CD4-positive, alpha-beta memory T cell (primary cell): ENCODE data around the gene USP5. TPM values are rescaled to one million over a fixed set of nuclear protein-coding genes. Genes with fewer than 3 reads are reported as not detected.
"Not testable (repeated sequence)": the region's sequence is repeated elsewhere in the genome, so short reads cannot be mapped to it uniquely, and the experiment has no call there.

Experiments
- CTCF ChIA-PET: fragments of 350-600 bp; sonication (Branson Sonifier 250); formaldehyde crosslinking; loops from one replicate; lab custom pipeline; 2021; ENCODE audit warnings: inconsistent platforms; ENCODE audit not compliant: partially characterized antibody; lab: Charles Lee
- POLR2A ChIA-PET: fragments of 350-600 bp; sonication (Branson Sonifier 250); formaldehyde crosslinking; loops from one replicate; lab custom pipeline; 2021; ENCODE audit not compliant: partially characterized antibody; lab: Charles Lee
- DNase-seq, 5 donors: peaks; one replicate each; pipeline versions ENCODE4 v3.0.0 to v3.0.0-alpha.2; 2020 to 2022; ENCODE audit warnings: mixed read lengths in 1 of 5
- H3K27ac ChIP-seq: one replicate; pipeline ENCODE4 v1.7.0; 2013; ENCODE audit warnings: low read depth, low read length
- H3K27me3 ChIP-seq: 2 replicates; pipeline ENCODE4 v1.7.0; 2013; ENCODE audit warnings: mild to moderate bottlenecking, low read length, moderate library complexity; ENCODE audit not compliant: insufficient read depth
- H3K36me3 ChIP-seq: 2 replicates; pipeline ENCODE4 v1.7.0; 2013; ENCODE audit warnings: mild to moderate bottlenecking, low read length, moderate library complexity; ENCODE audit not compliant: insufficient read depth
- H3K4me1 ChIP-seq: 2 replicates; pipeline ENCODE4 v1.7.0; 2013; ENCODE audit warnings: mild to moderate bottlenecking, low read length, moderate library complexity; ENCODE audit not compliant: insufficient read depth
- H3K4me3 ChIP-seq, 2 donors: one replicate each; pipeline ENCODE4 v1.7.0; 2013; ENCODE audit warnings: low read length in 2 of 2, mild to moderate bottlenecking in 1 of 2
- H3K9me3 ChIP-seq, 2 donors: one replicate each; pipeline ENCODE4 v1.7.0; 2013; ENCODE audit warnings: low read length in 2 of 2, control low read depth in 1 of 2; ENCODE audit not compliant: control insufficient read depth in 1 of 2
- H3K27ac Mint-ChIP-seq, 7 donors: one replicate each; pipeline ENCODE4 v1.8.0; 2020 to 2021; ENCODE audit warnings: mixed read lengths in 7 of 7, mild to moderate bottlenecking in 6 of 7, inconsistent platforms in 3 of 7, moderate library complexity in 3 of 7
- H3K27me3 Mint-ChIP-seq, 2 donors: one replicate each; pipeline ENCODE4 v1.8.0; 2020 to 2021; ENCODE audit warnings: mixed read lengths in 2 of 2
- H3K36me3 Mint-ChIP-seq, 2 donors: one replicate each; pipeline ENCODE4 v1.8.0; 2020 to 2021; ENCODE audit warnings: mixed read lengths in 2 of 2, inconsistent platforms in 1 of 2, mild to moderate bottlenecking in 1 of 2
- H3K4me1 Mint-ChIP-seq, 4 donors: one replicate each; pipeline ENCODE4 v1.8.0; 2020 to 2021; ENCODE audit warnings: mixed read lengths in 4 of 4, mild to moderate bottlenecking in 1 of 4
- H3K4me3 Mint-ChIP-seq, 8 donors: one replicate each; pipeline ENCODE4 v1.8.0; 2020 to 2021; ENCODE audit warnings: mixed read lengths in 8 of 8, mild to moderate bottlenecking in 7 of 8, moderate library complexity in 6 of 8, inconsistent platforms in 3 of 8
- H3K9me3 Mint-ChIP-seq, 8 donors: one replicate each; pipeline ENCODE4 v1.8.0; 2020 to 2021; ENCODE audit warnings: mixed read lengths in 8 of 8, mild to moderate bottlenecking in 5 of 8, inconsistent platforms in 3 of 8, moderate library complexity in 1 of 8
- intact Hi-C: fragments of 100-400 bp; cut with micrococcal nuclease; formaldehyde crosslinking; loops from one replicate; pipeline ENCODE4 v1.15.1; 2023
- polyA plus RNA-seq, 2 donors: library from polyadenylated mRNA; unstranded; fragments of 300-500 nt; fragmentation: Illumina TruSeq; gene quantifications; one replicate each; pipeline ENCODE4 v1.2.3, GENCODE V29; 2021
- total RNA-seq, 2 experiments: library from RNA; stranded (reverse); gene quantifications; one replicate each; pipeline ENCODE4 v1.2.3, GENCODE V29; 2021

USP5 gene
- total and polyA plus RNA-seq, 4 experiments from 2014 or later: 53.9 to 73.0 (median 67.2) TPM

DNA sequence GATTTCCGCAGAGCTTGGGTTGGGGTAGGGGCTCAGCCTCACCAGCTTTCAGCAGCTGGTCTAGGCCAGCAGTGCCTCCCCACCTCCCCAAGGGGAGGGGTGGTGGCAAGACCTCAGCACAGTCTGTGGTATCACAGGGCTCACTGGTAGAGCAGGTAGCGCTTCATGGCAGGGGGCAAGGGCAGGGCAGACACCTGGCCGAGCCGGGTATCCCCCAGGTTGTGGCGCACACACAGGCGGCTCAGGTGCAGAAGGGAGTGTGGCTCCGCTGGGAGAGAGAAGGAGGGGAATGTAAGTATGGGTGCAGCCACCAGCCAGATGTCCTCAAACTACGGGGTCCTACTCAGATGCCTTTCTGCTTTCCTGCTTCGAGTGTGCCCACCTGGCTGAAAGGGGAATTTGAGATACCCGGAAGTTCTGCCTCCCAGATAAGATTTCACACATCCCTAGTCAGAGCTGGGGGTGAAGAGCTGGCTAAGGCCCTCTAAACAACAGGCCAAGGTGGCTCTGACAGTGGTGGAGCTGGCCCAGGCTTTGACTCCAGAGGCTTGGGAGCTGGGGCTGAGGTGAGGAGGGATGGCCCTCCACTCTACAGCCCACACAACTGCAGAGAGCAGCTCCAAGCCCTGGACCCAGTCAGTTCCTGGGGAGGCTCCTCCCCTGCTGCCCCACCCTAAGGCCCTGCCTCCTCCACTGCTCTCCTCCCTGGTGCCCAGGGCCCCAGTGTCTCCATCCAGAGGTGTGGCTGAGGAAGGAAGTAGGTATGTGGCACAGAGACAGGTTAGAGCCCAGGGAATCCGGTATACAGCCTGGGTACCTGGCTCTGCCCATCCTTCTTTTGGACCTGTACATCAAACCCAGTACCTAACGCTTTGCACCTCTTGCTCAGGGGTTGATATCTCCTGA, 19.4 kb downstream of the USP5 start:
- Histone ChIP-seq H3K4me3 (peak overlapping the region; percentile 58 to 99), H3K4me1 (peaks cover 56% of the 10 kb centered on the region), H3K9me3 (no peaks in the 10 kb centered on the region), H3K36me3 (peaks cover 17% of the 10 kb centered on the region), H3K27ac (peak overlapping the region; percentile 87), H3K27me3 (no peaks in the 10 kb centered on the region)
- peak overlapping the region; percentile 83 to 96 (median 92) for H3K27ac Mint-ChIP-seq
- CTCF ChIA-PET: interaction anchor here (0.7 to 9.2 kb wide), 31 partner anchors 8 to 252 kb away, joined by 3 to 151 read pairs (median 7); partner anchors contain the start of genes C12orf57, C1RL, CDCA3 and LRRC23
- intact Hi-C loops: no loop called here
- DNase-seq: peak in 2 of 5 donors; percentile 21 to 26
- POLR2A ChIA-PET: interaction anchor here (0.7 to 11.0 kb wide), 19 partner anchors 10 to 237 kb away, joined by 3 to 270 read pairs (median 28); partner anchors contain the start of genes C12orf57, C1RL, CDCA3 and COPS7A
- no peaks in the 10 kb centered on the region for H3K27me3 Mint-ChIP-seq
- H3K4me3 Mint-ChIP-seq: peak overlapping the region; percentile 90 to 93 (median 92)
- peaks cover 38 to 81% (median 58%) of the 10 kb centered on the region in 4 donors for H3K4me1 Mint-ChIP-seq
- H3K9me3 Mint-ChIP-seq: no peaks in the 10 kb centered on the region
- peaks cover 7 to 55% of the 10 kb centered on the region in 2 donors for H3K36me3 Mint-ChIP-seq

DNA sequence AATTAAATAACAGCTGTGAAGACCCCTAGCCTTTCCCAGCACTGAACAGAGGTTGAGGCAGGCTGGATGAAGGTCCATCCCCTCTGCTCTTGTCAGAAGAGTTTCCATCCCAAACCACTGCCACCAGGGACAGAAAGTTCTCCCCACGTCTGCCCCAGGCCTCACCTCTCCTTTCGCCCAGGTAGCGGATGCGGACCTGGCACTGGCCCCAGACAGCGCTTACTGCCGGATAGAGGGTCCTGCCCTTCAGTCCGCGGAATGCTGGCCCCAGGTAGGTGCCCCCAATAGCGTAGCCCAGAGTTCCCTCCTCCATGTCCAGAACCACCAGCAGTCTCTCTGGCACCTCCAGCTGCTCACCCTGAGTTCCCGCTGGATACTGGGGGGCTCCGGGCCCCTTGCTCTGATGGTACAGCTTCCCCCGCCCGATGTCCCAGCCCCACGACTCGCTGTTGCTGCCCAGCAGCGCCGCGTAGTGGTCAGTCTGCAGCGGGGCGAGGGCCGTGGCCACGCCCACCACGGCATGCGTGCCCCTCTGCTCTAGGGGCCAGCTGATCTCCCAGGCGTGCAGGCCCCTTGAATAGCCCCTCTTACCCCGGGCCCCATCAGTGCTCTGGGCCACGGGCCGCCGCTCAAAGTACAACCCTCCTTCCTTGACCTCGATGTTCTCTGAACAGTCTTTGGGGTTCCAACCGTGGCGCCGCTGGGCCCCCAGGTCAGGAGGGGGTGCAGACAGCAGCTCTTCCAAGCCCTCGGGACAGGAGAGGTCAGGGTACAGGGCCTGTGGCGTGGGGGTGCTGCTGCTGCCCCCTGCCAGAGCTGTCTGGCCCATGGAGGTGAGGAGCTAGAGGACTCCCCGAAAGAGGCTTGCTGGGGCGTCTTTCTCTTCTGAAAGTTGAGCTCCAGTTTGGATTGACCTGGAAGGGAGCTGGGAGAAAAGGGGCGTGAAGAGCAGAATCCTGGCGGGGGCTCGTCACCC, 20.4 kb downstream of the USP5 start:
- Mint-ChIP-seq H3K36me3 (peaks cover 7 to 48% of the 10 kb centered on the region in 2 donors), H3K4me1 (peaks cover 36 to 72% (median 52%) of the 10 kb centered on the region in 4 donors), H3K9me3 (no peaks in the 10 kb centered on the region), H3K4me3 (peak overlapping the region; percentile 90 to 93 (median 92)), H3K27ac (peak overlapping the region; percentile 89 to 96 (median 93)), H3K27me3 (no peaks in the 10 kb centered on the region)
- H3K4me1 ChIP-seq: peaks cover 49% of the 10 kb centered on the region
- H3K27me3 ChIP-seq: no peaks in the 10 kb centered on the region
- H3K27ac ChIP-seq: peak overlapping the region; percentile 87
- POLR2A ChIA-PET: interaction anchor here (0.6 to 11.0 kb wide), 46 partner anchors 8 to 317 kb away, joined by 3 to 270 read pairs (median 4); partner anchors contain the start of genes C12orf57, C1RL, CD4 and CDCA3
- intact Hi-C loops: loop anchor here (1.0 kb wide), 7 partner anchors 19 to 236 kb away; partner anchors contain the start of genes EMG1, ENO2, LRRC23 and MLF2
- CTCF ChIA-PET: interaction anchor here (0.6 to 9.2 kb wide), 63 partner anchors 8 to 767 kb away, joined by 3 to 151 read pairs (median 4); partner anchors contain the start of genes C12orf57, C1RL, CDCA3 and ENO2
- H3K4me3 ChIP-seq: peak overlapping the region; percentile 93 to 99
- no peaks in the 10 kb centered on the region for H3K9me3 ChIP-seq
- peaks cover 17% of the 10 kb centered on the region for H3K36me3 ChIP-seq
- DNase-seq: peak; percentile 79 to 86 (median 80)

DNA sequence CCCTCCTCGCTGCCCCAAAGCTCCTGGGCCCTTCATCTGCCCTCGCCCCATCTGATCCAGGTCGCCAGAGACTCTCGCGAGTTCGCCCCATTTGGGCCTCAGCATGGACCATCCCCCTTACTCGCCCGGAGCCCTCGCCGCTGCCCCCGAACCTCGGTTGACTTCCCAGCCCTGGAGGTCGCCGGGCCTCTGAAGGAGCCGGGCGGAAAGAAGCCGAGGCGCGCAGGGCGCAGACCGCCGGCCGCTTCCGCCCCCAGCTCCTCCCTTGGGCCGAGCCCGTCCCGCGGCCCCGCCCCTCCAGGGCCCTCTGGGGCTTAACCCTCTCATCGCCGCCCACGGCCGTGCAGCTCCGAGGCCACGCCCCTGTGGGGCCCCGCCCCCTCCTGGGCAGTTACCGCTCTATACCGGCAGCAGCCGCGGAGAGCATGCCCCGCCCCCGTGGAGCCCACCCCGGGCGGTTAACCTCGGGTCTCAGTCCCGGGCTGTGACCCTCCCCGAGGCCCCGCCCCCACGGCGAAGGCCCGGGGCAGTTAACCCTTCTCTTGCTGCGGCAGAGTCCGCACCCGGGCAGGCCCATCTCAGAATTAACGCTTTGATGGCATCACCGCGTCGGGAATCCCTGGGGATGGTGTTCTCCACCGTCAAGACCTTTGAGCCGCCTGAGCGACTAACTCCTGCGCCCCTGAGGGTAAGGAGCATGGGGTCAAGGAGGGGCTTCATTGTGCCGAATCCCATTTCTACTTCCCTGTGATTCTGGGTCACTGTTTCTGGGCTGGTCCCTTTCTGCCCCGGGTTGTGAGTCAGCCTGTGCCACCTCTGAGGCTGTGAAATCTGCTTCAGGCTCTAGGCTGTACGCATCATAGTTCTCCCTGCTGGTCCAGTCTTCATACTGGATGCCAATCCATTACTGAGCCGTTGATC, 21.4 kb downstream of the USP5 start, which contains the start of gene SPSB2:
Gene SPSB2, minus strand, starts transcription at position 210 of the 921 bp plus-strand sequence. CDS start 402 bp downstream, outside the sequence.
- H3K4me1 ChIP-seq: peaks cover 45% of the 10 kb centered on the region
- Mint-ChIP-seq H3K9me3 (no peaks in the 10 kb centered on the region), H3K4me1 (peaks cover 32 to 66% (median 49%) of the 10 kb centered on the region in 4 donors), H3K27ac (peak within 1 kb of the TSS; percentile 90 to 96 (median 93)), H3K27me3 (no peaks in the 10 kb centered on the region), H3K36me3 (peaks cover 7 to 44% of the 10 kb centered on the region in 2 donors), H3K4me3 (peak within 1 kb of the TSS; percentile 90 to 93 (median 92))
- peak within 1 kb of the TSS; percentile 93 to 99 for H3K4me3 ChIP-seq
- POLR2A ChIA-PET: interaction anchor here (0.6 to 11.0 kb wide), 46 partner anchors 9 to 316 kb away, joined by 3 to 270 read pairs (median 4); partner anchors contain the start of genes C12orf57, C1RL, CD4 and CDCA3
- DNase-seq: peak; percentile 97 to 98 (median 98)
- H3K27me3 ChIP-seq: no peaks in the 10 kb centered on the region
- CTCF ChIA-PET: interaction anchor here (0.6 to 9.2 kb wide), 56 partner anchors 9 to 766 kb away, joined by 3 to 151 read pairs (median 5); partner anchors contain the start of genes C12orf57, C1RL, CDCA3 and ENO2
- no peaks in the 10 kb centered on the region for H3K9me3 ChIP-seq
- H3K27ac ChIP-seq: peak within 1 kb of the TSS; percentile 87
- peaks cover 17% of the 10 kb centered on the region for H3K36me3 ChIP-seq
- intact Hi-C loops: loop anchor here (1.0 kb wide), 5 partner anchors 18 to 97 kb away; partner anchors contain the start of genes EMG1, ENO2, LRRC23 and PHB2

- H3K27me3 Mint-ChIP-seq, intact Hi-C loops, H3K9me3 Mint-ChIP-seq, H3K27me3 ChIP-seq, H3K9me3 ChIP-seq, DNase-seq: not testable (repeated sequence)
- ChIA-PET POLR2A (interaction anchor here (0.6 to 11.0 kb wide), 9 partner anchors 9 to 185 kb away, joined by 3 to 270 read pairs (median 33); partner anchors contain the start of genes C12orf57, CDCA3, ENO2 and RNU7-1), CTCF (interaction anchor here (1.1 to 9.2 kb wide), 7 partner anchors 17 to 237 kb away, joined by 3 to 151 read pairs (median 32); partner anchors contain the start of genes C12orf57, C1RL, LPCAT3 and P3H3)
- peak overlapping the region; percentile 75 to 96 (median 89) for H3K27ac Mint-ChIP-seq
- peaks cover 7 to 38% of the 10 kb centered on the region in 2 donors for H3K36me3 Mint-ChIP-seq
- Histone ChIP-seq H3K27ac (peak overlapping the region; percentile 87), H3K36me3 (peaks cover 17% of the 10 kb centered on the region), H3K4me3 (peak overlapping the region; percentile 76 to 99), H3K4me1 (peaks cover 39% of the 10 kb centered on the region)
- H3K4me3 Mint-ChIP-seq: peak overlapping the region; percentile 89 to 93 (median 92)
- H3K4me1 Mint-ChIP-seq: peaks cover 27 to 60% (median 42%) of the 10 kb centered on the region in 4 donors
These were observed 22.0 kb downstream of the USP5 start for GRCh38 chr12:6874015-6874368.

DNA sequence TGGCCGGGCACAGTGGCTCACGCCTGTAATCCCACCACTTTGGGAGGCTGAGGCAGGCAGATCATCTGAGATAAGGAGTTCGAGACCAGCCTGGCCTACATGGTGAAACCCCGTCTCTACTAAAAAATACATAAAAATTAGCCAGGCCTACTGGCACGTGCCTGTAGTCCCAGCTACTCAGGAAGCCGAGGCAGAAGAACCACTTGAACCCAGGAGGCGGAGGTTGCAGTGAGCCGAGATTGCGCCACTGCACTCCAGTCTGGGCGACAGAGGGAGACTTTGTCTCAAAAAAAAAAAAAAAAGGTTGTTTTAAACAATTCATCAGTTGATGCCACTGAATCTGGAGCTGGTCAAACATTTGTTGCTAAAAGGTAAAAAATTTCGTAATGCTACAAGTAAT, 27.9 kb downstream of the USP5 start:
- H3K9me3 ChIP-seq, H3K27ac Mint-ChIP-seq, H3K27me3 ChIP-seq, H3K27ac ChIP-seq, H3K4me3 Mint-ChIP-seq, H3K9me3 Mint-ChIP-seq, H3K36me3 ChIP-seq, DNase-seq, H3K36me3 Mint-ChIP-seq, H3K4me1 ChIP-seq, H3K4me3 ChIP-seq, H3K27me3 Mint-ChIP-seq, intact Hi-C loops, H3K4me1 Mint-ChIP-seq: not testable (repeated sequence)
- POLR2A ChIA-PET: interaction anchor here (1.4 kb wide), 1 partner anchor 11 kb away, joined by 3 read pairs; no protein-coding TSS in a partner anchor
- CTCF ChIA-PET: interaction anchor here (3.0 kb wide), 1 partner anchor 12 kb away, joined by 15 read pairs; no protein-coding TSS in a partner anchor
